Upper lobe of right lung (tissue), 1 donor: ENCODE data around the gene EIF1AD. TPM values are rescaled to one million over a fixed set of nuclear protein-coding genes. Genes with fewer than 3 reads are reported as not detected.
"Not testable (repeated sequence)": the region's sequence is repeated elsewhere in the genome, so short reads cannot be mapped to it uniquely, and the experiment has no call there.

Source experiments
- ATAC-seq: fragments of 200-7000 bp; cut with Tn5 transposase; one replicate; pipeline ENCODE4 v1.9.1; 2020; ENCODE audit warnings: mild to moderate bottlenecking, moderate library complexity
- DNase-seq: peaks from one replicate; pipeline ENCODE4 v3.0.0-alpha.2; 2020
- H3K27ac ChIP-seq: fragments of 200-600 bp; one replicate; pipeline ENCODE4 v1.8.0; 2022
- H3K27me3 ChIP-seq: fragments of 200-600 bp; one replicate; pipeline ENCODE4 v1.8.0; 2022; ENCODE audit warnings: mild to moderate bottlenecking
- H3K36me3 ChIP-seq: fragments of 200-600 bp; one replicate; pipeline ENCODE4 v1.8.0; 2022
- H3K4me1 ChIP-seq: fragments of 200-600 bp; one replicate; pipeline ENCODE4 v1.8.0; 2022
- H3K4me3 ChIP-seq: fragments of 200-600 bp; one replicate; pipeline ENCODE4 v1.8.0; 2022; ENCODE audit warnings: mild to moderate bottlenecking
- H3K9me3 ChIP-seq: fragments of 200-600 bp; one replicate; pipeline ENCODE4 v1.8.0; 2022
- intact Hi-C: fragments of 100-400 bp; cut with DNase I; formaldehyde crosslinking; loops from one replicate; pipeline ENCODE4 v1.11.0; 2022
- total RNA-seq: library from RNA; stranded (reverse); fragmentation: NEBNext Ultra II Directional; extraction: Animal tissue kit (Norgen Biotek cat#: 25700); gene quantifications from one replicate; pipeline ENCODE4 v1.2.1, GENCODE V29; 2021
- TF ChIP-seq, protein P1 (sequence below): fragments of 200-600 bp; IDR thresholded peaks from one replicate; pipeline ENCODE4 v1.8.0; 2022; ENCODE audit warnings: antibody characterized with exemption
- donor health status: DM: no; HTN: yes; CAD: no; lungs with severe emphysema.

The EIF1AD gene
- total RNA-seq, 1 donor from 2014 or later: 32.6 TPM

DNA sequence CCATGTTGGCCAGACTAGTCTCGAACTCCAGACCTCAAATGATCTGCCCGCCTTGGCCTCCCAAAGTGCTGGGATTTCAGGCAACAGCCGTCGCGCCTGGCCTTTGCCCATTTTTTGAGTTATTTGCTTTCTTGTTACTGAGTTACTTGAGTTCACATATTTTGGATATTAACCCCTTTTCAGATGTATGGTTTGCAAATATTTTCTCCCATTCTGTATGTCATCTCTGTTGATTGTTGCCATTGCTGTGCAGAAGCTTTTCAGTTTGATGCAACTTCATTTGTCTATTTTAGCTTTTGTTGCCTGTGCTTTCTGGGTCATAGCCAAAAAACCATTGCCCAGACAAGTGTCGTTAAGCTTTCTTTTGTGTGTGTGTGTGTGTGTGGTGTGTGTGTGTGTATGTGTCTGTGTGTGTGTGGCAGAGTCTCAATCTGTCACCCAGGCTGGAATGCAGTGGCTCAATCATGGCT, 49.9 kb downstream of the EIF1AD start:
- Histone ChIP-seq H3K4me1 (no peaks in the 10 kb centered on the region), H3K27ac (no peak overlapping the region), H3K36me3 (no peaks in the 10 kb centered on the region), H3K27me3 (no peaks in the 10 kb centered on the region), H3K9me3 (no peaks in the 10 kb centered on the region), H3K4me3 (no peak overlapping the region)
- ATAC-seq (no peak), DNase-seq (no peak)
- intact Hi-C loops: no loop called here
- TF ChIP-seq, protein P1, sequence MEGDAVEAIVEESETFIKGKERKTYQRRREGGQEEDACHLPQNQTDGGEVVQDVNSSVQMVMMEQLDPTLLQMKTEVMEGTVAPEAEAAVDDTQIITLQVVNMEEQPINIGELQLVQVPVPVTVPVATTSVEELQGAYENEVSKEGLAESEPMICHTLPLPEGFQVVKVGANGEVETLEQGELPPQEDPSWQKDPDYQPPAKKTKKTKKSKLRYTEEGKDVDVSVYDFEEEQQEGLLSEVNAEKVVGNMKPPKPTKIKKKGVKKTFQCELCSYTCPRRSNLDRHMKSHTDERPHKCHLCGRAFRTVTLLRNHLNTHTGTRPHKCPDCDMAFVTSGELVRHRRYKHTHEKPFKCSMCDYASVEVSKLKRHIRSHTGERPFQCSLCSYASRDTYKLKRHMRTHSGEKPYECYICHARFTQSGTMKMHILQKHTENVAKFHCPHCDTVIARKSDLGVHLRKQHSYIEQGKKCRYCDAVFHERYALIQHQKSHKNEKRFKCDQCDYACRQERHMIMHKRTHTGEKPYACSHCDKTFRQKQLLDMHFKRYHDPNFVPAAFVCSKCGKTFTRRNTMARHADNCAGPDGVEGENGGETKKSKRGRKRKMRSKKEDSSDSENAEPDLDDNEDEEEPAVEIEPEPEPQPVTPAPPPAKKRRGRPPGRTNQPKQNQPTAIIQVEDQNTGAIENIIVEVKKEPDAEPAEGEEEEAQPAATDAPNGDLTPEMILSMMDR: no peak

DNA sequence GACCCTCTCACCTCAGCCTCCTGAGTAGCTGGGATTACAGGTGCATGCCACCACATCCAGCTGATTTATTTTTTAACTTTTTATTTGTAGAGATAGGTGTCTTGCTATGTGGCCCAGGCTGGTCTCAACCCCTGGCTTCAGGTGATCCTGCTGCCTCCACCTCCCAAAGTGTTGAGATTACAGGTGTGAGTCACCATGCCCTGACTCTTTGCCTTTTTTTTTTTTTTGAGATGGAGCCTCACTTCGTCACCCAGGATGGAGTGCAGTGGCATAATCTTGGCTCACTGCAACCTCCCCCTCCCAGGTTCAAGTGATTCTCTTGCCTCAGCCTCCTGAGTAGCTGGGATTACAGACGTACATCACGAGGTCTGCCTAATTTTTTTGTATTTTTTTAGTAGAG, 50.3 kb downstream of the EIF1AD start:
- H3K4me1 ChIP-seq, H3K27me3 ChIP-seq, H3K4me3 ChIP-seq, H3K36me3 ChIP-seq, H3K9me3 ChIP-seq, intact Hi-C loops, ATAC-seq, H3K27ac ChIP-seq, DNase-seq: not testable (repeated sequence)

DNA sequence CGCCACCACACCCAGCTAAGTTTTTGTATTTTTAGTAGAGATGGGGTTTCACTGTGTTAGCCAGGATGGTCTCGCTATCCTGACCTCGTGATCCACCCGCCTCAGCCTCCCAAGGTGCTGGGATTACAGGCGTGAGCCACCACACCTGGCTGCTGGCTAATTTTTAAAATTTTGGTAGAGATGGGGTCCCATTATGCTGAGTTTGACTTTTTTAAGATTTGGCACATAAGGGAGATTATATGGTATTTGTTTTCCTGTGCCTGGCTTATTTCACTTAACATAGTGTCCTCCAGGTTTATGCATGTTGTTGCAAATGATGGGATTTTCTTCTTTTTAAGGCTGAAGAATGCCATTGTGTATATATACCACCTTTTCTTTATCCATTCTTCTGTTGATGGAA, 51.2 kb downstream of the EIF1AD start:
- DNase-seq, H3K4me1 ChIP-seq, ATAC-seq, H3K27ac ChIP-seq, H3K4me3 ChIP-seq, intact Hi-C loops, H3K9me3 ChIP-seq, H3K36me3 ChIP-seq, H3K27me3 ChIP-seq: not testable (repeated sequence)

DNA sequence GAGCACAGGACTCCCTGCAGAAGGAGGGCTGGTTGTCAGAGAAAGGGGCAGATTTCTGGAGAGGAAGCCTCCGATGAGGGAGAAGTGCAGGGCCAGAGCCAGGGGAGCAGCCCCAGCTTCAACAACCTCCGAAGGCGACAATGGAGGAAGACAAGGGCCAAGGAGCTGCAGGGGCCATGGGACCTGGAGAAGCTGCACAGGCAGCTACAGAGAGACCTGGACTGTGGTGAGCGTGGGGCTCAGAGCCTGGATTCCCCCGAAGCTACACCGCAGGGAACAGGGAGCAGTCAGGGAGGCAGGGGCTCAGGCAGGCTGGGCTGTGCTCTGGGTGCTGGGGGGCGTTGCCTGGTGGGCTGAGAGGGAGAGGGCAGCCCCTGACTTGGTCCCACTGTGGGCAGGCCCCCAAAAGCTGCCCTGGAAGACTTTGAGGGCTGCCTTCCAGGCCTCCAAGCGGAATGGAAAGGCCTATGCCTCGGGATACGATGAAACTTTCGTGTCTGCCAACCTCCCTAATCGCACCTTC, 54.3 kb downstream of the EIF1AD start:
- H3K27me3 ChIP-seq: no peaks in the 10 kb centered on the region
- TF ChIP-seq, protein P1: no peak
- intact Hi-C loops: no loop called here
- no peaks in the 10 kb centered on the region for H3K9me3 ChIP-seq
- H3K4me1 ChIP-seq: no peaks in the 10 kb centered on the region
- no peak overlapping the region for H3K4me3 ChIP-seq
- H3K36me3 ChIP-seq: no peaks in the 10 kb centered on the region
- no peak for DNase-seq
- H3K27ac ChIP-seq: no peak overlapping the region
- ATAC-seq: peak; percentile 31

DNA sequence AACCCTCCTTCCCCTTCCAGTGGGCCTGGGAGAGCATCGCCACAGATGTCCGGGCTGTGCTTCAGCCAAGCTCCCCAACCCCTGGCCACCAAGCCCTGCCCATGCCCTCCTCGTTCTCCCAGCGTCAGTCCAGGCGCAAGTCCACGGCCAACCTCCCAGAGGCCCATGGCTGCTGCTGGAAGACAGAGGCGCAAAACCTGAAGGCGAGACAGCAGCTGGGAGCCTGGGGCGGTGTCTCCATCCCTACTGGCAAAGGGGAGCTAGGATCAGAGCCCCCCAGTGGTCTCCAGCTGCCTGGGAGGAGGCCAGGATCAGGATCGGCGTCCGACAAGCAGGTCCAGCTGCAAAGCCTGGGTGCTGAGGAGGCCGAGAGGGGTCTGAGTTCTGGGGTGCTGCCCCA, 54.8 kb downstream of the EIF1AD start:
- H3K9me3 ChIP-seq: no peaks in the 10 kb centered on the region
- no peaks in the 10 kb centered on the region for H3K4me1 ChIP-seq
- no peaks in the 10 kb centered on the region for H3K36me3 ChIP-seq
- DNase-seq: no peak
- no peak for ATAC-seq
- no peaks in the 10 kb centered on the region for H3K27me3 ChIP-seq
- H3K4me3 ChIP-seq: no peak overlapping the region
- intact Hi-C loops: no loop called here
- H3K27ac ChIP-seq: no peak overlapping the region
- TF ChIP-seq, protein P1: no peak

DNA sequence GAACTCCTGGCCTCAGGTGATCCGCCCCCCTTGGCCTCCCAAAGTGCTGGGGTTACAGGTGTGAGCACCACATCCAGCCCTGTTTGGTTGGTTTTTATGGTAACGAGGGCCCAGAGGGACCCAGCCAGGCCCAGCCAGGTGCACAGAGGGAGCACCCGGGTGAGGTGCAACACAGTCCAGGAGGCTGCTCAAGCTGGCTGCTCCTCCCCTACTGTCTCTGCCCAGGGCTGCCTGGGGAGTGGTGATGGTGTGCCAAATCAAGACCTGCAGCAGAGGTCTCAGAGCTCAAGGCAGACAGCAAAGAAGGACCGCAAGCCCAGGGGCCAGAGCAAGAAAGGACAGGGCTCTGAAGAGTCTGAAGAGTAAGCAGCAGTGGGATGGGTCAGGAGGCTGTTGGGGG, 55.3 kb downstream of the EIF1AD start:
- no peaks in the 10 kb centered on the region for H3K4me1 ChIP-seq
- intact Hi-C loops: no loop called here
- ATAC-seq (peak; percentile 10), DNase-seq (no peak)
- H3K4me3 ChIP-seq: no peak overlapping the region
- H3K27ac ChIP-seq: no peak overlapping the region
- no peaks in the 10 kb centered on the region for H3K27me3 ChIP-seq
- no peaks in the 10 kb centered on the region for H3K36me3 ChIP-seq
- H3K9me3 ChIP-seq: no peaks in the 10 kb centered on the region
- TF ChIP-seq, protein P1: no peak

Other genes with a start within 250 kb of the EIF1AD start
- 35.6 TPM for gene AP5B1, start 221.2 kb downstream of the EIF1AD start, total RNA-seq
- gene OVOL1, start 215.1 kb downstream of the EIF1AD start, total RNA-seq: 2.7 TPM
- gene SNX32, start 168.2 kb downstream of the EIF1AD start, total RNA-seq: not detected
- 608 TPM for gene CFL1, start 144.0 kb downstream of the EIF1AD start, total RNA-seq
- gene MUS81, start 141.7 kb downstream of the EIF1AD start, total RNA-seq: 49.4 TPM
- 62.0 TPM for gene EFEMP2, start 129.4 kb downstream of the EIF1AD start, total RNA-seq
- 17.2 TPM for gene CTSW, start 122.3 kb downstream of the EIF1AD start, total RNA-seq
- gene FIBP, start 113.7 kb downstream of the EIF1AD start, total RNA-seq: 35.5 TPM
- gene CCDC85B, start 111.5 kb downstream of the EIF1AD start, total RNA-seq: 36.4 TPM
- gene FOSL1, start 101.8 kb downstream of the EIF1AD start, total RNA-seq: 3.9 TPM
- 34.7 TPM for gene C11orf68, start 83.1 kb downstream of the EIF1AD start, total RNA-seq
- gene DRAP1, start 82.7 kb downstream of the EIF1AD start, total RNA-seq: 62.8 TPM
- gene TSGA10IP, start 56.7 kb downstream of the EIF1AD start, total RNA-seq: not detected
- gene SART1, start 40.4 kb downstream of the EIF1AD start, total RNA-seq: 53.3 TPM
- 167 TPM for gene BANF1, start 346 bp upstream of the EIF1AD start, total RNA-seq
- gene CST6, start 9.9 kb upstream of the EIF1AD start, total RNA-seq: 23.7 TPM
- 3.4 TPM for gene CATSPER1, start 24.3 kb upstream of the EIF1AD start, total RNA-seq
- not detected for gene GAL3ST3, start 47.0 kb upstream of the EIF1AD start, total RNA-seq
- 149 TPM for gene SF3B2, start 50.2 kb upstream of the EIF1AD start, total RNA-seq
- 55.9 TPM for gene PACS1, start 68.1 kb upstream of the EIF1AD start, total RNA-seq